Keratinocyte (primary cell): ENCODE measurements around the gene ABCC3.

ENCODE experiments used
- CTCF ChIP-seq, 3 experiments: IDR thresholded peaks in 1 of 3; conservative IDR thresholded peaks in 1 of 3; optimal IDR thresholded peaks in 1 of 3; 2 replicates in 2 of 3; 3 replicates in 1 of 3; pipeline versions ENCODE3 to v1.5.1; 2011; ENCODE audit warnings: low read length in 3 of 3, mild to moderate bottlenecking in 3 of 3, moderate library complexity in 2 of 3, control low read depth in 1 of 3, inconsistent platforms in 1 of 3; ENCODE audit not compliant: insufficient read depth in 2 of 3; ENCODE audit errors: extremely low read depth in 1 of 3
- EZH2 ChIP-seq: IDR thresholded peaks from one replicate; pipeline ENCODE4 v1.6.1; 2012; ENCODE audit warnings: inconsistent platforms, mild to moderate bottlenecking, low read length, moderate library complexity

GRCh38 chr17:50620858-50621257 lies 13.8 kb upstream of the ABCC3 start:
- TF ChIP-seq CTCF (optimal IDR thresholded peaks at IDR 0.05 in 1 of 3, IDR thresholded peaks at IDR 0.05 in 1 of 3, conservative IDR thresholded peaks at IDR 0.05 in 1 of 3; ENCODE audit: extremely low read depth in 1 of 3, insufficient read depth in 2 of 3, low read length in 3 of 3), result peak in 1 of 3 experiments; percentile 5
- TF ChIP-seq EZH2, result no peak
